Suprapubic skin (tissue), 3 donors: ENCODE results near the gene WDR26.

Experiments
- CTCF ChIP-seq, 2 donors: fragments of 200-600 bp in 1 of 2; fragments of 450-650 bp in 1 of 2; sonication (generic) in 1 of 2; IDR thresholded peaks; one replicate each; pipeline ENCODE4 v1.5.1; 2016 to 2019; ENCODE audit warnings: antibody characterized with exemption in 2 of 2, mild to moderate bottlenecking in 1 of 2, moderate library complexity in 1 of 2
- POLR2A ChIP-seq, 2 donors: fragments of 450-650 bp; IDR thresholded peaks; one replicate each; pipeline ENCODE4 v1.6.1; 2017; ENCODE audit warnings: antibody characterized with exemption in 2 of 2, mild to moderate bottlenecking in 2 of 2, moderate library complexity in 2 of 2

GRCh38 chr1:224383218-224383617 is 51.4 kb downstream of the WDR26 start:
- no peak for TF ChIP-seq CTCF (IDR thresholded peaks at IDR 0.05)
- TF ChIP-seq POLR2A (IDR thresholded peaks at IDR 0.05): no peak
